SK-N-SH treated with all-trans-retinoic acid at 6 μM for 48 hours (cell line): ENCODE results near the gene SLC6A9.

Experiments used
- ATAC-seq: fragments of 200-7000 bp; cut with Tn5 transposase; 3 replicates; pipeline ENCODE4 v1.9.1; 2020; ENCODE audit warnings: mild to moderate bottlenecking, moderate library complexity
- ARNTL ChIP-seq: fragments of 450-650 bp; formaldehyde crosslinking; IDR thresholded peaks from 2 replicates; pipeline ENCODE4 v1.5.0; 2020; ENCODE audit warnings: low read depth, mild to moderate bottlenecking, moderate library complexity, borderline replicate concordance
- BACH2 ChIP-seq: fragments of 250-450 bp; sonication (Bioruptor Pico); IDR thresholded peaks from 2 replicates; pipeline ENCODE4 v1.9.0; 2021; ENCODE audit warnings: mild to moderate bottlenecking, borderline replicate concordance
- CREB5 ChIP-seq: fragments of 250-450 bp; sonication (Bioruptor Pico); IDR thresholded peaks from 2 replicates; pipeline ENCODE4 v1.5.1; 2020; ENCODE audit warnings: low read depth, mild to moderate bottlenecking, moderate library complexity
- CSDC2 ChIP-seq: fragments of 250-450 bp; sonication (Bioruptor Pico); IDR thresholded peaks from 2 replicates; pipeline ENCODE4 v1.5.0; 2020; ENCODE audit warnings: mild to moderate bottlenecking, moderate library complexity
- CSRNP3 ChIP-seq: fragments of 250-450 bp; sonication (Bioruptor Pico); IDR thresholded peaks from 2 replicates; pipeline ENCODE4 v1.5.1; 2021; ENCODE audit warnings: mild to moderate bottlenecking, moderate library complexity
- ESRRG ChIP-seq: fragments of 250-450 bp; sonication (Bioruptor Pico); IDR thresholded peaks from 2 replicates; pipeline ENCODE4 v1.6.1; 2021; ENCODE audit warnings: mild to moderate bottlenecking
- GLIS3 ChIP-seq: fragments of 250-450 bp; sonication (Bioruptor Pico); IDR thresholded peaks from 2 replicates; pipeline ENCODE4 v1.5.0; 2020; ENCODE audit warnings: mild to moderate bottlenecking, moderate library complexity
- ISL1 ChIP-seq: fragments of 250-450 bp; sonication (Bioruptor Pico); IDR thresholded peaks from 2 replicates; pipeline ENCODE4 v2.1.2; 2022; ENCODE audit warnings: mild to moderate bottlenecking, moderate library complexity
- OSR1 ChIP-seq: fragments of 250-450 bp; sonication (Bioruptor Pico); IDR thresholded peaks from 2 replicates; pipeline ENCODE4 v1.8.0; 2022; ENCODE audit warnings: moderate library complexity, mild to moderate bottlenecking, inconsistent platforms
- PATZ1 ChIP-seq: fragments of 250-450 bp; sonication (Bioruptor Pico); IDR thresholded peaks from 2 replicates; pipeline ENCODE4 v1.8.0; 2020; ENCODE audit warnings: mild to moderate bottlenecking, moderate library complexity, borderline replicate concordance
- POU6F1 ChIP-seq: fragments of 250-450 bp; sonication (Bioruptor Pico); IDR thresholded peaks from 2 replicates; pipeline ENCODE4 v1.8.0; 2021; ENCODE audit warnings: low read depth, mild to moderate bottlenecking, moderate library complexity, borderline replicate concordance
- PPARA ChIP-seq: fragments of 250-450 bp; sonication (Bioruptor Pico); IDR thresholded peaks from 2 replicates; pipeline ENCODE4 v1.5.0; 2020; ENCODE audit warnings: mild to moderate bottlenecking, borderline replicate concordance
- RARB ChIP-seq: fragments of 250-450 bp; sonication (Bioruptor Pico); IDR thresholded peaks from 2 replicates; pipeline ENCODE4 v1.8.0; 2021; ENCODE audit warnings: mild to moderate bottlenecking, moderate library complexity
- SNAI2 ChIP-seq: fragments of 250-450 bp; sonication (Bioruptor Pico); IDR thresholded peaks from 2 replicates; pipeline ENCODE4 v1.5.0; 2020; ENCODE audit warnings: mild to moderate bottlenecking, moderate library complexity
- TCF4 ChIP-seq: fragments of 250-450 bp; sonication (Bioruptor Pico); IDR thresholded peaks from 2 replicates; pipeline ENCODE4 v1.8.0; 2021; ENCODE audit warnings: mild to moderate bottlenecking, moderate library complexity, borderline replicate concordance
- TOX ChIP-seq: fragments of 250-450 bp; sonication (Bioruptor Pico); IDR thresholded peaks from 2 replicates; pipeline ENCODE4 v1.8.0; 2021; ENCODE audit warnings: mild to moderate bottlenecking, moderate library complexity, borderline replicate concordance
- TSHZ2 ChIP-seq: fragments of 250-450 bp; sonication (Bioruptor Pico); IDR thresholded peaks from 2 replicates; pipeline ENCODE4 v1.5.0; 2020; ENCODE audit warnings: mild to moderate bottlenecking, moderate library complexity
- ZC3H10 ChIP-seq: fragments of 250-450 bp; sonication (Bioruptor Pico); IDR thresholded peaks from 2 replicates; pipeline ENCODE4 v1.5.1; 2021; ENCODE audit warnings: mild to moderate bottlenecking, moderate library complexity
- ZFP3 ChIP-seq: fragments of 250-450 bp; sonication (Bioruptor Pico); IDR thresholded peaks from 2 replicates; pipeline ENCODE4 v1.5.0; 2020; ENCODE audit warnings: mild to moderate bottlenecking, moderate library complexity
- ZFP30 ChIP-seq: fragments of 450-650 bp; formaldehyde crosslinking; IDR thresholded peaks from 2 replicates; pipeline ENCODE4 v1.5.0; 2022; ENCODE audit warnings: mild to moderate bottlenecking, moderate library complexity
- ZNF565 ChIP-seq: fragments of 450-650 bp; formaldehyde crosslinking; conservative IDR thresholded peaks from 2 replicates; pipeline ENCODE4 v1.5.0; 2020; ENCODE audit warnings: low read depth, mild to moderate bottlenecking, moderate library complexity
- ZNF70 ChIP-seq: fragments of 450-650 bp; formaldehyde crosslinking; IDR thresholded peaks from 2 replicates; pipeline ENCODE4 v1.5.0; 2020; ENCODE audit warnings: mild to moderate bottlenecking, moderate library complexity
- ZNF8 ChIP-seq: fragments of 450-650 bp; formaldehyde crosslinking; IDR thresholded peaks from 2 replicates; pipeline ENCODE4 v1.5.0; 2020; ENCODE audit warnings: mild to moderate bottlenecking, moderate library complexity

SLC6A9 gene

GRCh38 chr1:43949678-43950077, 81.6 kb downstream of the SLC6A9 start:
- TF ChIP-seq TCF4 (CRISPR knock-in tag) (no peak), POU6F1 (CRISPR knock-in tag) (no peak), ZC3H10 (CRISPR knock-in tag) (no peak), ZNF8 (CRISPR knock-in tag) (no peak), ZNF565 (no peak), ZNF70 (CRISPR knock-in tag) (no peak), PPARA (CRISPR knock-in tag) (no peak), BACH2 (CRISPR knock-in tag) (no peak), CREB5 (no peak), ARNTL (CRISPR knock-in tag) (no peak), SNAI2 (no peak), TOX (CRISPR knock-in tag) (no peak), RARB (CRISPR knock-in tag) (no peak), ZFP30 (CRISPR knock-in tag) (no peak), GLIS3 (CRISPR knock-in tag) (no peak), CSDC2 (CRISPR knock-in tag) (no peak), TSHZ2 (CRISPR knock-in tag) (no peak), ISL1 (no peak), ZFP3 (CRISPR knock-in tag) (no peak), ESRRG (CRISPR knock-in tag) (no peak)
- no peak for ATAC-seq

GRCh38 chr1:43947874-43948437, 83.3 kb downstream of the SLC6A9 start:
- ATAC-seq = no peak
- TF ChIP-seq TCF4 (CRISPR knock-in tag) (no peak), CREB5 (no peak), RARB (CRISPR knock-in tag) (no peak), ZC3H10 (CRISPR knock-in tag) (no peak), ESRRG (CRISPR knock-in tag) (no peak), ISL1 (no peak), ZFP30 (CRISPR knock-in tag) (no peak), ZNF70 (CRISPR knock-in tag) (no peak), ARNTL (CRISPR knock-in tag) (no peak), OSR1 (no peak), TSHZ2 (CRISPR knock-in tag) (no peak), TOX (CRISPR knock-in tag) (no peak), BACH2 (CRISPR knock-in tag) (no peak), ZNF565 (no peak), PATZ1 (no peak), ZFP3 (CRISPR knock-in tag) (no peak), SNAI2 (no peak), GLIS3 (CRISPR knock-in tag) (no peak), CSRNP3 (CRISPR knock-in tag) (no peak)
